Stimulated activated CD8-positive, alpha-beta memory T cell treated with anti-CD3 and anti-CD28 coated beads, Interleukin-2, amount 100 ng/mL, for 1 hour (primary cell): ENCODE measurements around the gene PRMT7.

ENCODE experiments used
- DNase-seq, 2 donors: peaks; one replicate each; pipeline ENCODE4 v3.0.0-alpha.2; 2020; ENCODE audit warnings: low read depth in 2 of 2

The PRMT7 gene

DNA sequence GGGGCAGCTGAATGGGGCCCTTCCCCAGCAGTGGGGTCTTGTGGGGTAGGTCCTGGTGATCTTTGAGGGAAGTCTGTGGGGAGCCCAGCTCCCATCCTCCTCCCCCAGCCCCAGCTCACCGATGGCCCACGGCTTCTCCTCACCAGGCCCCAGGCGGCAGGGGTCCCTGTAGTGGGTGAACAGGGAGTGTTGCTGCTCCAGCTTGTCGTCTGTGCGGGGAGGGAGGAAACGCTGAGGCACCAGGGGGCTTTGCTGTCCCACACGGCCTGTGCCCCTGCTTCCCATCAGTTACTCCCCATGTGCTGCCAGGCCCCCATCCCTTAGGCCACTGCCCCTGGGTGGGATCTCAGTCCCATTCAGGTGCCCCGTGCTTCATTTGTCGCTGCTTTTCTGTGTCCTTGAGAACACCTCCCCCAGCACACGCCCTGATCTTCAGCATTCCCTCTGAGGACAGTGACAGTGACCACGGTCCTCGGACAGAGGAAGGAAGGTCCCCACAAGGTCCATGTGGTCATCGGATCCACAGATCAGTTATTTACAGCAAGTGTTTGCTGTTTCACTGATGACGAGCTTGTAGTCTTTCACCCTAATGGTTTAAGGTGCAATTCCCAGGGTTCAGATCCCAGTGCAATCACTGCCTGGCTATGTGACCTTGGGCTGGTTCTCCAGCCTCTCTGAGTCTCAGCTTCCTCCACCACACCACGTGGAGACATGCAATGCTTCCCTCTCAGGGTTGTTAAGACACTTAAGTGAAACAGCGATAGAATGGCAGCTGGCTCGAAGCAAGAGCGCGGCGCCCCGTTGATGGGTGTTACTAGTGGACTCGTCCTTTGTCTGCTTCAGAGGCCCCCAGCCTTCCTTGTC, 53.1 kb downstream of the PRMT7 start:
- no peak for DNase-seq

DNA sequence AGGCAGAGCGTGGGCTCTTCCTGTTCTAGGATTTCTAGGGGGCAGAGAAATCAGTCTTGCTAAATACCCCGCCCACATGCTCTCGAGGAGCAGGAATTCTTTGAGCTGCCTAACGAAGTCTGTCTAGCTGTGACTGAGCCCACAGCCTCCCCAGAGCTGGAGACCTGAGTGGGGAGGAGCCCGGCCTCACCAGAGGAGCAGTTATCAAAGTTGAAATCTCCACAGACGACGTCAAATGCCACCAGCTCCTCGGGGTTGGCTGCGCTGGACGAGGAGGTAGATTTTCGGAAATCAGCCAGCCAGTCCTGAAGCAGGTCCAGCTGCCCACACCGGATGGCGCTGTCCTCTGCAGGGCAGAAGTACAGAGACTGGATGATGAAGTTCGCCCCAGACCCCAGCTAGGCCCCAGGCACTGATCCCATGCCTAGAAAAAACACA, 53.8 kb downstream of the PRMT7 start:
- DNase-seq, result no peak

DNA sequence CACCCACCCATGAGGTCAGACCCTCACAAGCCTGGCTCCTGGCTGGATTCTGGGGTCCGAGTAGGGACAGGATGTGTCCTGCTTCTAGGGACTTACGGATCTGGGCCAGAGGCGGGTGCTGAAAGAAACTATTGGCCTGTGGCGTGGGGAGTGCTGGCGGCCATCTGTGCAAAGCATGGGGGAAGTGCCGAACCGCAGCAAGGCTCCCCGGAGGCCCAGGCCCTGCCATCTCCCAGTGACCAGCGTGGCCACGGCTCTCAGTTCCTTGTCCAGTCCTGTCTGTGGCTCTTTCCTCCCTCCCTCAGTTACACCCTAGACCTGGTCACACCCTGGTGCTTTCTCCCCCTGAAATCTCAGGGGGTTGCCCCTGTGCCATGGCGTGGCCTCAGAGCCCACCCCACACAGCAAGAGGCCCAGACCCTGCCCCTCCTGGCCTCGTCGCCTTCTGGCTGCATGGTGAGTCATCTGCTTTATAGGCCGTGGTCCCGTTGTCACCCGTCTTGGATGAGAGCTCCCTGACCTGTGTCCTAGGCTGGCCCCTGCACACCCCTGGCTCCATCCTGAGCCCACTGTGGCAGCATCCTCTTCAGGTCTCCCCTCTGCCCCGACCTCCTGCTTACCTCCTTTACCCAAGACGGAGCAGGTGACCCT, 54.5 kb downstream of the PRMT7 start:
- DNase-seq, result no peak

DNA sequence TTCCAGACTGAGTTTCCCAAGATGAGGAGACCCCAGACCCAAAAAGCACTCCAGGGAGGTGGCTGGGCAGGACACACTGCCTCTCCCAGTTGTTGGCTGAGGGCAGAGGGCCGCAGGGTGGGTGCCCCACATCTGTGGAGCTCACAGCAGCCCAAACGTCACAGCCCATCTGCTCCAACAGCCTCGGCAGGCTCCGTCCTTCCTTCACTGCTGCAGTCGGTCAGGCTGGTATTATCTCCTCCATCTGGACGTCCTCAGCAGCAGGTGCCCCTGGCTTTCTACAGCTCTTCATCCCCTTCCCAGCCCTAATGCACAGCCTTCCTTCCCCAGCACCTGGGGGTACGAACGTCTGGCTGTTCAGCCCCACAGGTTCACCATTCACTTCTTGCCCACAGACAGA, 55.2 kb downstream of the PRMT7 start:
- no peak for DNase-seq

DNA sequence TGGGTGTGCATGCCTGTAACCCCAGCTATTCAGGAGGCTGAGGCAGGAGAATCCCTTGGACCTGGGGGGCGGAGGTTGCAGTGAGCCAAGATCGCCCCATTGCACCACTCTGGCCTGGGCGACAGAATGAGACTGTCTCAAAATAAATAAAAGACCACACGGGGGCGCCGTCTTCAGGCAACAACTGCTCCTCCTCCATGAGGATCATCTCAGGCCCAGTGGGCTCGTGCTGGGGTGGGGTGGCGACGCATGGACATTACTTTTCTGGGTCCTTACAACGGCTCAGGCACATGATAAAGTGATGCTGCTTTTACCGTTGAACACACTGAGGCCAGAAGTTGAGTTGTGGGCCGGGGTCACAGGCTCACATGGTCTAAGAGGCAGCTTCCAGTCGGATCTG, 56.2 kb downstream of the PRMT7 start:
- no peak for DNase-seq

DNA sequence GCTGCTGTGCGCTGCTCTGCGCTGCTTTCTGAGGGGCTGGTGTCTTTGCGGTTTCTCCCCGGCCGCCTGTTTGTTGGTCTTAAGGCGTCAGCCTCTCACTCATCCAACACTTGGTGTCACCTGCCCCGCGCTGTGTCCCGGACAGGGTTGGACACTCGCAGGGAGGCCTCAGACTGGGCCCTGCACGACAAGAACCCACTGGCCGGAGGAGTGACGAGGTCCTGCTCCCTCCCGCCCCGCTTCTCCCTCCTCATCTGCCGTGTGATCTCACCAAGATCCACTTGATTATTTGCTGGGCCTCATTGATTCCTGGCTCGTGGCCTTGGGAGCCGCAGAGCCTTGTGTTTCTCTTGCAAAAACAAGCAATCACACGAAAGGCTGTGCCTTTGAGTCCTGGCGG, 56.6 kb downstream of the PRMT7 start:
- no peak for DNase-seq

DNA sequence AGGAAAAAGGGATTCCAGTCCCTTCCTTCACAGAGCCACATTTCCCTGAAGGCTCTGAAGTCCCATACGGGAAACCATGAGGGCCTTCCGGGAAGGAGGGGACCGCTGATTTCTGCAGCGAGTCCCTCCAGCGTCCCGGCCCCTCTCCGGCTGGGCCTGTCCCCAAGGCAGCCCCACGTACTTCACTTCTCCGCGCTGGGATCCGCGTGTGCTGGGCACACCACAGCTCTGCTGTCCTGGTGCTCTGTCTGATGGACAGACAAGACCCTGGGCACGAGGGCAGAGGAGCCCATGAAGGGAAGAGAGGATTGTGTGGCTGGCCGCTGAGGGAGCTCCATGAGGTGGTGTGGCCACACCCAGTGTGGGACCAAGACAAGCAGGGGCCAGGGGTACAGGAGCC, 57.1 kb downstream of the PRMT7 start:
- DNase-seq, result no peak

DNA sequence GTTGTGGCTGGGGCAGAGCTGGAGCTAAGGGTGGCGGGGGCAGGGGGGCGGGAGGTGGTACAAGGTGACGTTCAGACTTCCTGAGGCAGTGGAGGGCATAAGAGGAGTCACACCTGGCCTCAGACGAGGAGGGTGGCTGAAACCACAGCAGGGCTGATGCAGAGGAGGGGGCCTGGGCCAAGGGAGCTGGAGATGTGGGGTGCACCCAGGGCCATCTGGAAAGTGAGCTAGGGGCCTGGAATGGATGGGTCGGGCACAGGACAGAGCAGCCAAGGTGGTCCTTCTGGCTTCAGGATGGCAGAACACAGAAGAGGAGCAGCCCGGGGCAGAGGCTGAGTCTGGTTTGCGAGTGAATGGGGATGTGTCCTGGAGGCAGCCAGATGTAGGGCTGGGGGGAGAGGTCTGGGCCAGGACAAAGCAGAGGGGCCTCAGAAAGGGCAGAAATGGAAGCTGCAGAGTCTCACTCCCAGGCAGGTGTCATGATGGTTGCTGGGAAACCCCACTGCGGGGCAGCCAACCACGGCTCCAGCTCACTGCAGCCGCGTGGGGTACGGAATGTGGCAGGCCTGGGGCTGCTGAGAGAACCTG, 57.6 kb downstream of the PRMT7 start:
- DNase-seq, result no peak

DNA sequence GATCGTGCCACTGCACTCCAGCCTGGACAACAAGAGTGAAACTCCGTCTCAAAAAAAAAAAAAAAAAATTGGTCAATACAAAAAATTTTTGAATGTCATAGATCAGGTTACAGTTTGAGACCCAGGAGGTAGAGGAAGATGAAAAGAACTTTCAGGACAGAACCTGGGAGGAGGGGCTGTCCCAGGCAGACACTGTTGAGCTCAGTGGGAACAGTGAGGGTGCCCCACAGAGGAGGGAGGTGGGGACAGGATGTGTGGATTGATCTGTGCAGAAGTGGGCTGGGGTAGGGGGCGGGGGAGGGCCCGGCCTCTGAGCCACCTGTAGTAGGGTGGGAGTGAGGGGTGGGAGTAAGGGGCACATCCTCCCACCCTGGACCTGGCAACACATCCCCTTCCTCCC, 58.3 kb downstream of the PRMT7 start:
- DNase-seq, result no peak

DNA sequence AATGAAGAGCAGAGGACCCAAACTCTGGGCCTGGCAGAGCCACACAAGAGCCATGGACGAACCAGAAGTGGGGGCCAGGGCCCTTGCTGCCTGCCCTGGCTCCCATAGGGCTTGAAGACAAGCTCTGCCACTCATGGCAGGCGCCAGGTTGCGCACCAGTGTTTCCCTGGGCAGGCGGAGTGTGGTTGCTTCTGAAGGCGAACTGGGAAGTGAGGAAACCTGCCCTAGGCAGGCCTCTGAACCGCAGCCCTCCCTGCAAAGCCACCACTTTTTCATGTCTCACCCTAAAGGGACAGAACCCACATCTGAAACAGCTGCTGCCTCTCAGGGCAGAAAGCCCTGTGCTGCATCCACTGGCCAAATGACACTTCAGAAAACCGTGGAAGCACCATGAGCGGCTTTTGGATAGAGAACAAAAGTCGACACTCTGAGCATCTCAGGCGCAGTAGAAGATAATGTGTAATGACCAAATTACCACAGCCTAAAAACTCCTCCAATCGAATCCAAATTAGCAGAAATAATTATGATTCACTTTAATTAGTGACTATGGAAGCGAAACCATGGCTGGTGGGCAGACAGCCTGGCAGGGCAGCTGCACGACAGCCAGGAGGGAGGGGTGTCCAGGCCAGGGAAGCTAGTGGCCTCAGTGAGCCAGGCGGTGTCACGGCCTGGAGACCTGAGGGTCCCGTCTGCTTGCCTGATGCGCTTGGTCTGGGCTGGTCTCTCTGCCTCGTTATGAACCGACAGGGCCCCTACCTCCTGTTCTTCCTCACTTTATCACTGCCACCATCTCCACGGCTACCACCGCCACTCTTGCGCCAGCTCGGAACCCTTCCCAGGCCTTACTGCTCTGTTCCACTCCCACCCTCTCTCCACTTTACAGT, 59.1 kb downstream of the PRMT7 start:
- no peak for DNase-seq

DNA sequence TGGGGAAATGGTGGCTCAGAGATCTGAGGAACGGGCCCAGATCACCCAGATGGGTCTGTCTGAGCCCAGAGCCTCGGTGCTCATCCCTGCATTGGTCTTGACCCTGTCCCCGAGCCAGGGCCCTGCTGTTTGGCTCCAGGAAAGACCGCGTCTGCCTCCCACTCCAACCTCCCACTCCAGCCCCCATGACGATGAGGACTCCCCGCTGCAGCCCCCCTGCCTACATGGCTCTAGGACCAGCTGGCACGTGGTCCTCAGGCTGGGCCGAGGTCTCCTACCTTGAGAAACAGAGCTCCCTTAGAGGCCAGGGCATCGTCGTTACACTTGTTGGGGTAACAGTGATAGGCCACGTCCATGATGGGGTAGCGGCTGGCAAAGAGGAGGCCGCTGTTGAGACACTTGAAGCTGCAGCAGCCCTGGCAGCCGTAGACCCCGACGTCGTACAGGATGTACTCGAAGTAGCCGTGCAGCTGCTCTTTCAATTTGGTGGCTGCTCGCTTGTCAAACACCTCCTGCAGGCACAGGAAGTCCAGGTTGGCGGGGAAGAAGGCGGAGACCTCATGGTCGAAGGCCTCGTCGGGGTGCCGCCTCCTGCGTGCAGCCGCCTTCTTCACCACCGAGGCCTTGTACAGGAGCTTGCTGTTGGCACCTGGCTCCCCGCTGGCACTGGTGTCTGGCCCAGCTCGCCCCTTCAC, 59.9 kb downstream of the PRMT7 start:
- DNase-seq, result no peak

DNA sequence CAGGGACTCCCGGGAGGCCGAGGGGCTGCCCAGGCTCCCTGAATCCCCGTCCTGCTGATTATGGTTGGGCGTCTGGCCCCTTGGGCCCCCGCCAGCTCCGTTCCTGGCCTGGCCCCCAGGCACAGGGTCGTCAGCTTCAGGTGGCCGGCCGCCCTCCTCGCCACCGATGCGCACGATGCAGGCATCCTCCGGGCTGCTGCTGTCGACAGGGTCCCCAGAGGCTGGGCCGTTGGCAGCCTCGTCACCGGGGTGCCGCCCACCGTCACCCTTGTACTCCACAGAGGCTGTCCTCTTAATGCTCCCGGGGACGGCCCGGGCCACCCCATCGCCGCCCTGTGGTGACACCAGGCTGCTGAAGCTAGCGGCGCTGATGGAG, 60.4 kb downstream of the PRMT7 start:
- no peak for DNase-seq

DNA sequence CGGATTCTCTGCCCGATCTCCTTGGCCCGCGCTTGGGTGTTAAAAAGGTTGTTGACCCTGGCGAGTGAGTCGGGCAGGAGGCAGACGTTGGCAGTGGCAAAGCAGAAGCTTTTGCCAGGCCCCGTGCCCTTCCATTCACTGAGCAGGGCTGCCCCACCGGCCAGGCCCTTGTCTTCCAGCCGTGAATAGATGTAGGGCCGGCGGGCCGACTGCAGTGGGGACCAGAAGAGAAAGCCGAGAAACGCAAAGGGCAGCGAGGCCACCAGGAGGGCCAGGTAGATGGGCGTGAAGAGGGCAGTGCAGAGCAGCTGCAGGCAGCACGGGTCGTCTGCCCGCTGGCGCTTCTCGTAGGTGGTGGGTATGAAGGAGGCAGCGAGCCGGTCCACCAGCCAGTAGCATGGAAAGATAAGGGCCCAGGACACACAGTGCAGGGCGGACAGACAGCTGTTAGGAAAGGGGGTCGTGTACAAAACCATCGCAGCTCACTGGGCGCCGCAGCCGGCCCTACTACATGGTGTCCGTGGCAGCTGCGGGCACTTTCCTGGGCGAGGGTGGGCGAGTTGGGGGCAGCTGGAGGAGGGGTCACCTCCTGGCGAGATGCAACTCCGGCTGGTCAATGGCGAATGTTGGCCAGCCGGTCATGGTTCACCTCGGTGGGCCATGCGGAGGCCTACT, 61.0 kb downstream of the PRMT7 start:
- no peak for DNase-seq

DNA sequence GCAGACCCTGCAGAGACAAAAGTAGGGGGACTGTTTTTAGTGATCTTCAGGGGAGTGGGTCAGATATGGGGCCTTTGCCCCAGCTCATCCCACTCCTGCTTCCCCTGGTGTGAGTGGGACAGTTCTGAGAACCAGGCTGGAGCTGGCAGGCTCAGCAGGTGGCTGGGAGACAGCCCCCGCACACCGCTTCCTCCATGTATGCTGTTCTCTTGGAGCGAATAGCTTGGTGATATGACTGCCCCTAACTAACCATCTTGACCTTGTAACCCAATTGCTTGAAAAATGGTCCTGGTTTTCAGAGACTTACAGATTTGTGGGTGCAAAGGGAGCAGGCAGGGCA, 61.5 kb downstream of the PRMT7 start:
- no peak for DNase-seq

DNA sequence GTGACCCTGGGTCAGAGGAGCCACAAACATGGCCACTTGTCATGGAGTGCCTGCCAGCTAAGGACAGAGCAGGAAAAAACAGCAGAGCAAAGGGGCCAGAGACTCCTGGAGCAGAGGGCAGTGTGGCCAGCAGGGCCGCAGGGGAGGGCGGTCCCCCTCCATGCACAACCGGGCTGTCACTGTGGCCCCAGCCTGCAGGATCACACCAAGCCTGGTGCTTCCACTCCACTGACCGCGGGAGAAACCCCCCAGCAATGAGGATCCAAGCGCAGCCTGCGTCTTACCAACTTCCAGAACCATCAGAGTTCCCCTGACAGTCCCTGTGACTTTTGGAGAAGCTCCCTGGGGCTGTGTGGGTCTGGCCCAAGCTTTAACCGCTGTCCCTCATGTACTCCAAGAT, 62.0 kb downstream of the PRMT7 start:
- no peak for DNase-seq

DNA sequence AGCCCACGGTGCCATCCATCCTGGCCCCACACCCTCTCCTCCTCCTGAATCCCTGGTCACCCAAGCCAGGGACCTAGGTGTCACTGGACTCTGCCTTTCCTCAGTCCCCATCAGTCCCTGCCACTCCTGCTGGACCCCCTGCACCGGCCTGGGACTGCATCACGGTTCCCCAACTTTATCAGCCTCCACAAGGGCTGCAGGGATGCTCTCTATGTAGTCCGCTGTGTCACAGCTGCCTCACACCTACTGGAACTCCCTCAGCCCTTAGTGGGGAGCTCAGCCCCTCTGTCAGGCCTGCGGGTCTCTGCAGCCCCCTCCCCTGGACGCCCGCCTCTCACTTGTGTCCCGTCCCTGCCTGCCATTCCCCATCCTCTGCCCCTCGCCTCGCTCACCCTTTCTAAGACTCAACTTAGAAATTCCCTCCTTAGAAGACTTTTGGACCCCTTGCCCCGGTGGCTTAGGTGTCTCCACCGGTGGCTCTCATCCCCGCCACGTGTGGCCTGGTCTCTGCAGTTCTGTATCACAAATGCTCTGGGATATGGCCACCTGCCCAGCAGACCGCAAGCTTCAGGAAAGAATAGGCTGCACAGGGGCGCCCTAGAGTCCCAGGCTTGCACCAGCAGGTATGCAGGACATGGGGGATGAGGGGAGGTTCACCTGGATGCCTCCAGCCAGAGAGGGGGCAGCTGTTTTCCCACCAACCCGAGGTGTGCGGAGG, 62.9 kb downstream of the PRMT7 start:
- DNase-seq, result no peak

DNA sequence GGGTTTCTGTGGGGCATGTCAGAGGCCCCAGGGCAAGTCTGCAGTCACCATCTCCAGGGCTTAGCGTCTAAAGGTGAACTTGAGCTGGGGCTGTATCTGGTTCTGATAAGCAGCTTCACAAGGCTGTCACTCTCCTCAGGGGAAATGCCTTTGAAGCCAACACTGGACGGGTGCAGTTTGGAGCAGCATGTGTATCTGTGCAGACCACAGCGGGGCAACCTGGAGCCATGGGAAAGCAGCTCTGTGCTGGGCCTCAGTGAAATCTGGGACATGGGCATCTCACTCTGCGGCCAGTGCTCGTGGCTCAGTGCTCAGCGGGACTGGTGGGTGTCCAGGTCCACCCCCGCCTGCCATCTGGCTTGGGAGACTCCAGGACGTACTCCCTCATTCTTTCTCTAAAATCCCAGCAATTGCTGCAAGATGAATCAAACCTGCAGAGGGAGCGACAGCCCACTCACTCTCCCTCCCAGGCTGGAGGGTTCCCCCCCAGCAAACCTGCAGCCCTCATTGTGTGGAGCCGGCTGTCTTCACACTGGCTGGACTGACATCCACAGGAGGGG, 63.5 kb downstream of the PRMT7 start:
- DNase-seq, result no peak

DNA sequence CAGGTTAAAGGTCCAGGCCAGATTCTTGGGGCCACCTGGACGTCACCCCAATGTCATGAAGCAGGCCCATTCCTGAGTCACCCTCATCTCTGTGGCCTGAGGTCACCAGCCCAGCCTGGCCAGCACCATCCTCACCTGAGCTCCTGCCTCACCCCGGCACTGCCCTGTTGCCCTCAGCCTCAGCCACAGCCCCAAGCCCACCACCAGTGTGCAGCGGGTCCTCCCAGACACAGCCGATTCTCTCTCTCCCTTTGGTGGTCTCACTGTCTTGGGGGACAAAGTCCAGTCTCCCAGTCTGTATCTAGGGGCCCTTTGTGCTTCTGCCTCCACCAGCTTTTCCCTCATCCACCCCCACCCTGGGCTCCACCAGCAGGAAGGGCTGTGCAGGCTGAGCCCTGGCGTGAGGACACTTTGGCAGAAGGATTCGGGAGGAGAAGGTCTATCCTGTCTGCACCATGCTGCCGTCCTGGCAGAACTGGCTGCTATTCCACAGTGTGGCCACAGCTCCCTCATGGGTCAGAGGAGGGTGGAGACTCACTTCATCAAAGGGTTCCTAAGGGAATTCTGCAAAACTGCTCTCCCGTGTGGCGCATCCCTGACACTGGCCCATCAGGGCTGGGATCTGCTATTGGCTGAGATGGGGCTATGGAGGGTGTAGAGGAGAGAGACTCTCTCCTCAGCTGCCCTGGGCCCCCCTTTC, 64.3 kb downstream of the PRMT7 start:
- DNase-seq, result no peak

DNA sequence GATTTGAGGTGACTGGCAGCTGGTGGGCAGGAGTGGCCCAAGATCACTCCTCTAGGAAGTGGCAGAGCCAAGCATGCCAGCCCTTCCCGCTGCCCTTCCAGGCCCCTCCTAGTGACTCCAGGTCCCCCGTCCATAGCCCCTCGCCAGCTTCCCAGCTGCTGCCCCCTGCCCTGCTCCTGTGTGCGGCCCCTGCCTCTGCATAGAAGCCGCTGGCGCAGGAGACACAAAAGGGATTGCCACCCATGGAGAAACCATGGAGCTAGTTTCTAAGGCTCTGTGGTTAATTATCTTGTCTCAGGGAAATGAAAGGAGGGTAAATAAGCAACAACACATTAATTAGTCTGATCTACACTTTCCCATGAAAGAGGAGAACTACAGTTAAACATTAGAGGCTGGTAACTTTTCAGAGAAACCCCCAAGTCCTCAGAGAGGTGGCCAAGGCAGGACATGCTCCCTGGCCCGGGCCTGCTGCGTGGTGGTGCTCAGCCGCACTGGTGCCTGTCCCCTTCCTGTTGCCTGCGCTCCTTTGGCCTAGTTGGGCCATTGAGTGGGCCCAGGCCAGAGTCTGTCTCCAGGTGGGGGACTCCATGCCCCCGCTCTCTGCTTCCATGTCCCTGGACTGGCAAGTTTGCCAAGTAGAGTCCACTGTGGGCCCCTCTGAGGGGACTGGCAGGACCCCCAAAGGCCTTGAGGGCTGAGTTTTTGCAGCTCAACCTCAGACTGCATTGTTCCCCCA, 65.2 kb downstream of the PRMT7 start:
- DNase-seq, result no peak
